ENCODE results near the gene MAML3.

DNA sequence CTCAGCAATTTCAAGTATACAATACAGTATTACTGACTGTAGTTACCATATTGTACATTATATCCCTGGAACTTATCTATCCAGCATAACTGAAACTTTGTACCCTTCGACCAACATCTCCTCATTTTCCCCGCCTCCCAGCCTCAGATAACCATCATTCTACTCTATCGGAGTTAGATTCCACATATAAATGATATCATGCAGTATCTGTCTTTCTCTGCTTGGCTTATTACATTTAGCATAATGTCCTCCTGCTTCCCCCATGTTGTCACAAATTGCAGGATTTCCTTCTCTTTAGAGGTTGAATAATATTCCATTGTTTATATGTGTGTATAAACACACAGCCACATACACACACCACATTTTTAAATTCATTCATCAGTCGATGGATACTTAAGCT is 218.1 kb downstream of the MAML3 start:
- TF ChIP-seq EGR1 (IDR thresholded peaks at IDR 0.05), result no peak
- TF ChIP-seq RAD21 (IDR thresholded peaks at IDR 0.05; ENCODE audit: low read depth), result no peak
- TF ChIP-seq YY1 (IDR thresholded peaks at IDR 0.05; ENCODE audit: low read depth), result no peak
- TF ChIP-seq, protein P1, sequence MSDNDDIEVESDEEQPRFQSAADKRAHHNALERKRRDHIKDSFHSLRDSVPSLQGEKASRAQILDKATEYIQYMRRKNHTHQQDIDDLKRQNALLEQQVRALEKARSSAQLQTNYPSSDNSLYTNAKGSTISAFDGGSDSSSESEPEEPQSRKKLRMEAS (IDR thresholded peaks at IDR 0.05), result no peak
- TF ChIP-seq FOXM1 (IDR thresholded peaks at IDR 0.05; ENCODE audit: borderline replicate concordance, low read depth), result no peak
- TF ChIP-seq TAF1 (IDR thresholded peaks at IDR 0.05; ENCODE audit: low read depth), result no peak
- no peak for TF ChIP-seq CEBPB (IDR thresholded peaks at IDR 0.05)
- no peak for TF ChIP-seq EP300 (IDR thresholded peaks at IDR 0.05; ENCODE audit: borderline replicate concordance)
- TF ChIP-seq NFIC (IDR thresholded peaks at IDR 0.05), result no peak
- TF ChIP-seq CREB1 (IDR thresholded peaks at IDR 0.05; ENCODE audit: low read depth), result no peak
- no peak for TF ChIP-seq TCF12 (IDR thresholded peaks at IDR 0.05; ENCODE audit: low read depth)

Measured in Ishikawa (cell line).